Fibroblast of villous mesenchyme (primary cell): Measurements from ENCODE around the gene NECAP2. TPM values are rescaled to one million over a fixed set of nuclear protein-coding genes. Genes with fewer than 3 reads are reported as not detected.
A peak's percentile ranks its signal among the peaks of the same experiment; 100 is the strongest.
"Not testable (repeated sequence)": the region's sequence is repeated elsewhere in the genome, so short reads cannot be mapped to it uniquely, and the experiment has no call there.

Experiments used
- DNase-seq: peaks from one replicate; pipeline ENCODE4 v3.0.0-alpha.2; 2010; ENCODE audit warnings: low read depth
- H3K4me3 ChIP-seq: 2 replicates; pipeline ENCODE4 v1.5.1; 2011; ENCODE audit warnings: low read depth, mild to moderate bottlenecking, low read length
- total RNA-seq: library from RNA; depleted of rRNA; stranded (reverse); fragments of >200 nt; gene quantifications from 2 replicates; pipeline ENCODE4 v1.2.3, GENCODE V29; 2012
- TF ChIP-seq, protein P1 (sequence below): IDR thresholded peaks from 2 replicates; pipeline ENCODE4 v1.5.1; 2012; ENCODE audit warnings: low read depth, mild to moderate bottlenecking, low read length; ENCODE audit not compliant: insufficient read depth

NECAP2 gene
- total RNA-seq, 1 donor = 104 TPM

DNA sequence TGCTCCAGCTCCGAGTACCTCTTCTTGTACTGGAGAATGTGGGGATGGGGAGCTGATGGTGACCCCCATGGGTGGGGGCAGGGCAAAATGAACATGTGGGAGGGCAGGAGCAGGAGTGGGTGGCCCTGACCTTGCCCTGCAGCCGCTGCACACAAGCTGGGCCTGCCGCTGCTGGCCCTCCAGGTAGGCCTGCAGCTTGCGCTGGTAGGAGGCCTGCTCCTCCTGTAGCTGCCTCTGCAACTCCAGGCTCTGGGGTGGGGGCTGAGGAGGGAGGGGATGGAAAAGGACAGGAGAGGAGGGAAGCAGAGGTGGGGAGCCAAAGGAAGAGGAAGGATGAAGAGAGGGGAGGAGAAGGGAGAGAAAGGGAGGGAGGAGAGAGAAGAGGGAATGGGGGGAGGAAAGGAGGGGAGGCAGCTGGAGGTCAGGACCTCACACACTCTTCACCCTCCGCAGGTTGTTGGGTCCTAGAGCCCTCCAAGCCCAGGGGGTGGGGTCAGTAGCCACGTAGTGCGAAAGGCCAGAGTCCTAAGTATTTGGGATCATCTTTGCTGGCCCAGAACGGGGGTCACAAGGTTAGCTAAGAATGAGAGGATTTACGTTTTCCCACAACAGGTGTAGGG is 50.6 kb downstream of the NECAP2 start:
- no peak overlapping the region for H3K4me3 ChIP-seq
- DNase-seq = no peak
- TF ChIP-seq, protein P1, sequence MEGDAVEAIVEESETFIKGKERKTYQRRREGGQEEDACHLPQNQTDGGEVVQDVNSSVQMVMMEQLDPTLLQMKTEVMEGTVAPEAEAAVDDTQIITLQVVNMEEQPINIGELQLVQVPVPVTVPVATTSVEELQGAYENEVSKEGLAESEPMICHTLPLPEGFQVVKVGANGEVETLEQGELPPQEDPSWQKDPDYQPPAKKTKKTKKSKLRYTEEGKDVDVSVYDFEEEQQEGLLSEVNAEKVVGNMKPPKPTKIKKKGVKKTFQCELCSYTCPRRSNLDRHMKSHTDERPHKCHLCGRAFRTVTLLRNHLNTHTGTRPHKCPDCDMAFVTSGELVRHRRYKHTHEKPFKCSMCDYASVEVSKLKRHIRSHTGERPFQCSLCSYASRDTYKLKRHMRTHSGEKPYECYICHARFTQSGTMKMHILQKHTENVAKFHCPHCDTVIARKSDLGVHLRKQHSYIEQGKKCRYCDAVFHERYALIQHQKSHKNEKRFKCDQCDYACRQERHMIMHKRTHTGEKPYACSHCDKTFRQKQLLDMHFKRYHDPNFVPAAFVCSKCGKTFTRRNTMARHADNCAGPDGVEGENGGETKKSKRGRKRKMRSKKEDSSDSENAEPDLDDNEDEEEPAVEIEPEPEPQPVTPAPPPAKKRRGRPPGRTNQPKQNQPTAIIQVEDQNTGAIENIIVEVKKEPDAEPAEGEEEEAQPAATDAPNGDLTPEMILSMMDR = no peak

DNA sequence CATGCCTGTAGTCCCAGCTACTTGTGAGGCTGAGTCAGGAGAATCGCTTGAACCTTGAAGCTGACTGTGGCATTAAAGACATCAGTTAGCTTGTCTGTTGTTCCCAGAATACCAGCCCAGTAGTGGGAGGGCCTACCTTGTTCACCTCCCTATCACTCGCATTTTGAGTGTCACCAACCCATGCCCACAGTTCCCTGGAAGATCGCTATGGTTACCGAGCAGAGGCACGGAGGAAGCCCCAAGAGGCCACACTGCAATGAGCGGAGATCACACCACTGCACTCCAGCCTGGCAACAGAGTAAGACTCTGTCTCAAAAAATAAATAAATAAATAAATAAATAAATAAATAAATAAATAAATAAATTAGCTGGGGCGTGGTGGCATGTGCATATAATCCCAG is 52.4 kb downstream of the NECAP2 start:
- DNase-seq, H3K4me3 ChIP-seq: not testable (repeated sequence)

DNA sequence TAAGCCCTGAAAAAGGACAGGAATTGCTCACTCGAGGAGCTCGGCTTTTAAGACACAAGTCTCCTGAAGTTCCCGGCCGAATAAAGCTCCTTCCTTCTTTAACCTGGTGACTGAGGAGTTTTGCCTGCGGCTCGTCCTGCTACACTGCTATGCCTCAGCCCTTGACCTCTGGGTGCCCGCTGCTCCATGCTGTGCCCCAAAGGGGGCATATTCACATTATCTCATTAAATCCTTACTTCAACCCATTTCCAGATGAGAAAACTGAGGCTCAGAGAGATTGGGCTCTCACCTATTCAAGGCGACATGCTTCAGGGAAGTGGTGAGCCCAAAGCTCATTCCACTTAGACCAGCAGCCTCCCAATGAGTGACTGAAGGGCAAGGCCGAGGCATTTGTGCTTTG is 53.2 kb downstream of the NECAP2 start:
- DNase-seq, H3K4me3 ChIP-seq: not testable (repeated sequence)

DNA sequence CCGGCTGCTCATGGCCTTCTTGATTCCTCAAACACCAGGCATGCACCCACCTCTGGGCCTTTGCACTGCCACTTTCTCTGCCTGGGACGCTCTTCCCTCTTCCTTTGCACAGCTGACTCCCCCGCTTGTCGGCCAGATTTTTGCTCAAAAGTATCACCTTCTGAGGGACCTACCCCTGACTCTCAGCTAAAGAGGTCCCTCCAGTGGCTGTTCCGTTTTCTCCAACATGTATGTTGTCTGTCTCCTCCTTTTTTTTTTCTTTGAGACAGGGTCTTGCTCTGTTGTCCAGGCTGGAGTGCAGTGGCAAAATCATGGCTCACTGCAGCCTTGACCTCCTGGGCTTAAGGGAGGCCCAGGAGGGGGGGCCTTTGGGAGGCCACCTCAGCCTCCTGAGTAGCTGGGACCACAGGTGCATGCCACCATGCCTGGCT is 57.0 kb downstream of the NECAP2 start:
- H3K4me3 ChIP-seq, DNase-seq: not testable (repeated sequence)

DNA sequence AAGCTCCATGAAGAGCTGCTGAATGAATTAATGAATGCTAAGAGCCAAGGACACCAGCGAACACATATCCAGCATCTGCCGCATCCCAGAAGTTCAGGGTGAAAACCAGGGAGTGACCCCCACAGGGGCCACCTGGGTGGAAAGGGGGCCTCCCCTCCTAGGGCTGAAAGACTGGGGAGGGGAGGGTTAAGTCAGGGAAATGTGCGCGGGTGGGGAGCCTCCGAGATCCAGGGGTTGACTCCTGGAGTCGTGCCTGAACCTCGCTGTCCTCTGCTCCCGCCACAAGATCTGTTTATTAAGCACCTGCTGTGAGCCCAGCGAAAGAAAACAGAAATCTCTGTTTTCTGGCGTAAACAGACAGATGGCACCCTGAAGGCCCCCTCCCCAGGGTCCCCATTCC is 57.5 kb downstream of the NECAP2 start:
- H3K4me3 ChIP-seq = peak overlapping the region; percentile 82
- DNase-seq = not testable (repeated sequence)

DNA sequence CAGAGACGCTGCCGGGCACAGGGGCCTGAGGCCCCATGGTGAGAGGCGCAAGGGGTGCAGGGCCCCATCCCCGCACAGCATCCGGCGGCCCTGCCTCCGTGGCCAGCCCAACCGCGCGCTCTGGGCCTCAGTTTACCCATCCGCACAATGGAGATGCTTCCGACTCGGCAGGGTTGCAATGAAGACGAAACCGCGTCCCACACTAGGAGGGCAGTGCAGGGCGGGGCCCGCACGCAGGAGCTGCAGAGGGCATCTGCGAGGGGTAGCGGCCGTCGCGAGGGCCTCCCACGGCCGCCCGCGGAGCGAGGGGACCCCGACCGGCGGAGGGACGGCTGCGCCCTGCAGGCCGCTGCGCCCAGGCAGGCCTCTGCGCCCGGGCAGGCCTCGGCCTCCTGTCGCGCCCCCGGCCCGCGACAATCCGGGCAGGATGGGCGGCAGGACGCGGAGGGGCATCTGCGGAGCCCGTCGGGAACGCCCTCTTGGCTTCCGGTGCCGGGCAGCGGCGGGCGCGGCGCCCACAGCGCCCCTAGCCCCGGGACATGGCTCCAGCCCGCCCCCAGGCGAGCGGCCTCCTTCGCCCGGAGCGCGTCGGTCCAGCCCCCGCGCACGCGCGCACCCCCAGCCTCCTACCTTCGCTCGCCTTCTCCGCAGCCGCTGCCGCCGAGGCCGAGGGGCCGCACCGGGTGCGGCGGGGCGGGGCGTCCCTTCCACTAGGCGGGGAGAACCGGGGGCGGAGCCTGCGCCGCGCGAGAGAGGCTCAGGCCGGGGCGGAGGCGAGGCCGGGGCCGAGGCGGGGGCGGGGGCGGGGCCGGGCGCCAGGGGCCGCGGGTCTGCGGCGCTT is 58.3 kb downstream of the NECAP2 start:
- H3K4me3 ChIP-seq = peak overlapping the region; percentile 82
- TF ChIP-seq, protein P1 = no peak
- peak; percentile 88 for DNase-seq

DNA sequence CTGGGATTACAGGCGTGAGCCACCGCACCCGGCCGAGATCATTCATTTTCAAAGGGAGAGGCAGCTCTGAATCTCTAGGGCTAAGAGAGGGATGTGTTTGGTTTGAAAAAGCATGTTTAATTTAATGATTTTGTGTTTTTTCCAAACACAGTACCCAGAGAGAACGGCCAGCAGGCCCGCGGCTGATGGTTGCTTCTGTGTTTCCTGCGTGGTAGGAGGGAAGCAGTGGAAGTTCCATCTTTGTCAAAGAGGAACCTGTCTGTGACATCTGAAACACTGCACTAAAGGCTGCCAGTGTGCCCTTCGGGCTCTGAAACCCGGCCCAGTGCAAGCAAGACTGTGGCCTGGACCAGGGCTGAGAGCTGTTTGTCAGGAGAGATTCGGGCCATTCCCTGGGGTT is 59.9 kb downstream of the NECAP2 start:
- H3K4me3 ChIP-seq, DNase-seq: not testable (repeated sequence)

DNA sequence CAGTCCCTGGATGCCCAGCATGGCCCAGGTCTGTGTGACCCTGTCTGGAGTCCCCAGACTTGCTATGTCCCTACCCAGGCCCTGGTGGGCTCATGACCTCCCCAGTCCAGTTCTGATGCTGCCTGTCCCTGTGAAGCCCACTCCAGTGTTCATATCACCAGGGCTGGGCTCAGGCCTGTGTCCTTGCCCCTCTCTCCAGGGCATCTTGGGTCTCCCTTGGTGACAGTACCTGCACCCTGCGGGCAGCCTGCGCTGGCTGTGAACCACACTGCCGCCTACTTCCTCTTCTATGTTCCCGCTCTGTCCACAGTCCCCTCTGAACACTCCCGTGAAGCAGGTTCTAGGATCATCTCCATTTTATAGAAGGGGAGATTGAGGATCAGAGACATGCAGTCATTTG is 60.5 kb downstream of the NECAP2 start:
- not testable (repeated sequence) for H3K4me3 ChIP-seq, DNase-seq

DNA sequence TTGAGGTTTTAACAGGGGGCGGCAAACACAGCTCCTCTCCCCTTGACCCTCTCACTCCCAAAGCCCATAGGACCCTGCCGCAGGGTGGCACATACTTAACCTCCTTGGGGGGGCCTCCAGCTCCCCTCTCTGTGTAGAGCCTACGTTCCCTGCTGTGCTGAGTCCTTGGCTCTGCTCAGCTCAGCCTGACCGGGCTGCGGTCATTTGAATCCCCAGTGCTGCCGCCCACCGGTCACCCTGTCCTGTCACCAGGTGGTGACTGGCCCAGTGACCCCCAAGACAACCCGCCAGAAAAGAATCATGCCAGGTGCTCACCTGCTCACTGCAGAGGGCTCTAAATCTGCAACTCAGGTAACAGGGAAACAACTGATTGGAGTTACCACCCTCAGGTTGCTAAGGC is 60.9 kb downstream of the NECAP2 start:
- not testable (repeated sequence) for H3K4me3 ChIP-seq, DNase-seq

DNA sequence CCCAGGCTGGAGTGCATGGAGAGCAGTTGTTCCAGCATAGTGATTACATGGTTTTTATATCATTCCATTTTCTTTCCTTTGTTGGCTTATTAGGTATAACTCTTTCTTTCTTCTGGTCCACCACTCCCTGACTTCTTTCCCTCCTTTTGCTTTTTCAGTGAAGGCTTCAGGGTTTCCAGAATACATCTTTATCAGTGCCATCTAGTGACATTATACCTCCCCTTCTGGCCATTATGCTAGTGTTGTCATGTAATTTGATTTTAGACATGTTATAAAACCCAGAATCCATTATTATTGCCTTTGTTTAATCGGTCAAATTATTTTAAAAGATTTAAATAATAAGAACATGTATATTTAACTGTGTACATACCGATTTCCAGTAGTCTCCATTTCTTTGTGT is 63.0 kb downstream of the NECAP2 start:
- TF ChIP-seq, protein P1 = no peak
- no peak overlapping the region for H3K4me3 ChIP-seq
- no peak for DNase-seq

DNA sequence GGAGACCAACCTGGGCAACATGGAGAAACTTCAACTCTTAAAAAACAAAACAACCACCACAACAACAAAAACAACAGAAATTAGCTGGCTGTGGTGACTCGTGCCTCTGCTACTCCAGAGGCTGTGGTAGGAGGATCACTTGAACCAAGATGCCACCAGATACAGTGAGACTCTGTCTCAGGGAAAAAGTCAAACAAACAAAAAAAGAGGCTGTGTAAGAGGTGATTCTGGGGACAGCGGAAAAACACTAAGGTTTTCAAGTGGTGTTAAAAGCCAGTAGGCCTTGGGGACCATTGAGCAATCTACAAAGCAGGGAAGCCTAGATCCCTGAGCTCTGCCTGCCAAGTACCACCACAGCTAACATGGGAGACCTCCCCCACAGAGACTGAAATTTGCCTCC is 65.3 kb downstream of the NECAP2 start:
- DNase-seq = peak; percentile 26
- not testable (repeated sequence) for H3K4me3 ChIP-seq

DNA sequence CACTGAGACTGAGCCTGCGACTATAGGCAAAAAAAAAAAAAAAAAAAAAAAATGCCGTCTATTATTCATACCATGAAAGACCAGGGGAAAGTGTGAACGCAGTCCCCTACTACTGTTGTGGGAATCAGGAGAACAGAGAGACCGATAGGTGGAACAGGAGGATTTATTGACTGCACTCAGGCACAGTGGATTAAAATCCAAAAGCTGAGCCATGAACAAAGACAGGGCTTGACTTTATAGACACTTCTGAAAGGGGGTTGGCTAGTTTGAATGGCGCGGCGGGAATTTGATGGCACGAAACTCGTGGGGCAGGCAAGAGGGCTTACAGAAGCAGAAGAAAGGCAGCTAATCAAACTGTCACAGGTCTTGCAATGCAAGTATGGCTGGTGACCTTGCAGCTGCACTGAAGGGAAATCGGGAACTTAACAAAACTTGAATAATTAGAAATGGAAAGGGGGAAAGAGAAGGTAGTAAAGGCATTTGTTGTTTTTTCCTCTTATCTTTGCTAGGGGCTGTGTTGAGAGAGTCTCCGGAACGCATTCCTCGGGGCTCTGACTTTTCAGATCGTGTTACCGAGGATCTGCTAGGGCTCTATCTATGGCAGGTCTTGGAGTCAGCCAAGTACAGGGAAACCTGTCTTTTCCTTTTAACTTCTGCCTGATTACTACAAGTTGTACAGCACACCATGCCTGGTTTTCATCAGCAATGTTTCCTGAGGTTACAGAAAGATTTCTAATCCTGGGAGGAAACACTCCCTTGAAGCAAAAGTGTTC is 66.0 kb downstream of the NECAP2 start:
- not testable (repeated sequence) for DNase-seq, H3K4me3 ChIP-seq

DNA sequence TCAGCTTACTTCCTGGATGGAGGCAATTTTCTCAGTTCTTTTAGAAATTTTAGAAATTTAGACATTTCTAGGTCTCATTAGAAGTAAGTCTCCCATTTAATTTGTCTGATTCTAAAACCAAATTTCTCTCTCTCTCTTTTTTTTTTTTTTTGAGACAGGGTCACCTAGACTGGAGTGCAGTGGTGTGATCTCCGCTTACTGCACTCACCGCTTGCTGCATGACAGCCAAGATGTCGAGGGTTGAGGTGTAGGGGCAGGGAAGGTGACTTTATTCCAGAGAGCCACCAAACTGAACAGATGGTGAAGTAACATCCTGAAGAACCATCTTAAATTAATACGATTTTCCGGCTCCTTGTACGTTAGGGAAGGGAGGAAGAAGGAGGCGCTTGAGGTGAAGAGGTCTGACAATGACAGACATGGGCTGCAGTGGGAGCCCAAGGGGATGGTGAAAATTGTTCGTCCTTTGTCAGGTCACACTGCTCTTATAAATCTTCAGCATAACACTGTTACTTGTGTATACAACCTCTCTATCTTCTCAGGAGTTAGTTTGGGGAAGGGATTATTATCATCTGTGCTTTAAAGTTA is 68.4 kb downstream of the NECAP2 start:
- not testable (repeated sequence) for H3K4me3 ChIP-seq, DNase-seq
